Renal cortical epithelial cell (primary cell): ENCODE data around the gene TPSB2. TPM values are rescaled to one million over a fixed set of nuclear protein-coding genes. Genes with fewer than 3 reads are reported as not detected.
"Not testable (repeated sequence)": the region's sequence is repeated elsewhere in the genome, so short reads cannot be mapped to it uniquely, and the experiment has no call there.

Experiments
- DNase-seq: peaks from one replicate; pipeline ENCODE4 v3.0.0-alpha.2; 2011; ENCODE audit warnings: low read depth
- total RNA-seq: library from RNA; depleted of rRNA; stranded (reverse); fragments of >200 nt; gene quantifications from 2 replicates; pipeline ENCODE4 v1.2.3, GENCODE V29; 2014

The TPSB2 gene
- total RNA-seq, 1 donor from 2014 or later: not detected

DNA sequence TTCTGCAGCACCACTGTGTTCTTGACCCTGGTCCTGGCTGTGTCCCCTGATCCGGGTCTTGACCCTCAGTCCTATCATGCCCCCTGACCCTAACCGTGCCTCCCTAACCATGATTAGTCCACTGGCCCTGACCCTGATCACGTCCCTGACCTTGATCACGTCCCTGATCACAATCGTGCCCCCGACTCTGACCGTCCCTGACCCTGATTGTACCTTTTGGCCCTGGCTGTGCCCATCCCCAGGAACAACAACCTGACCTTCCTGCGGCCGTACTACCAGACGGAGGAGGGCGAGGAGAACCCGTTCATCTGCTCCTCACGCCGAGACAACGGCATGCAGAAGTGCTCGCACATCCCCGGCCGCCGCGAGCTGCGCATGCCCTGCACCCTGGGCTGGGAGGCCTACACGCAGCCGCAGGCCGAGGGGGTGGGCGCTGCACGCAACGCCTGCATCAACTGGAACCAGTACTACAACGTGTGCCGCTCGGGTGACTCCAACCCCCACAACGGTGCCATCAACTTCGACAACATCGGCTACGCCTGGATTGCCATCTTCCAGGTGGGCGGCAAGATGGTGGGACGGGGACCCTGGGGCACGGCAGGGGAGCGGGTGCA, 29.9 kb downstream of the TPSB2 start:
- no peak for DNase-seq

- DNase-seq: no peak
Observed at GRCh38 chr16:1199347-1200013, 30.5 kb downstream of the TPSB2 start.

- DNase-seq: not testable (repeated sequence)
Observed at GRCh38 chr16:1198671-1199346, 31.2 kb downstream of the TPSB2 start.

DNA sequence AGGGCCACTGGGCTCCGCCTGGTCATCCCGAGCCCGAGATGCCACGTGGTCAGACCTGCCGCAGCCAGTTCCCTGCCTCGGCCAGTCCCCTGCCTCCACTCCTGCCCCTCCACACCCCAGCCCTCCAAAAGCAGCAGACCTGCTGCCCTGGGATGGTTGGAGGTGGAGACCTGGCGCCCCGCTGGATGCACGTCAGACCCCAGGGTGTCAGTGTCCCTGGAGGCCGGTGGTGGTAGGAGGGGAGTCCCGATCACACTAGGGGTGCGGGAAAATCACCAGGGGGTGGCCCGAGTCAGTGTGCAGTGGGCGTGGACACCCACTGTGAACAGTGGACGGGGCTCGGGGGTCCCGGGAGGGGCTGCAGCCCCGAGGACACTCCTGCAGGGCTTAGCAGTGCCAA, 31.8 kb downstream of the TPSB2 start:
- DNase-seq: no peak

- no peak for DNase-seq
Observed at GRCh38 chr16:1197237-1197866, 32.6 kb downstream of the TPSB2 start.

DNA sequence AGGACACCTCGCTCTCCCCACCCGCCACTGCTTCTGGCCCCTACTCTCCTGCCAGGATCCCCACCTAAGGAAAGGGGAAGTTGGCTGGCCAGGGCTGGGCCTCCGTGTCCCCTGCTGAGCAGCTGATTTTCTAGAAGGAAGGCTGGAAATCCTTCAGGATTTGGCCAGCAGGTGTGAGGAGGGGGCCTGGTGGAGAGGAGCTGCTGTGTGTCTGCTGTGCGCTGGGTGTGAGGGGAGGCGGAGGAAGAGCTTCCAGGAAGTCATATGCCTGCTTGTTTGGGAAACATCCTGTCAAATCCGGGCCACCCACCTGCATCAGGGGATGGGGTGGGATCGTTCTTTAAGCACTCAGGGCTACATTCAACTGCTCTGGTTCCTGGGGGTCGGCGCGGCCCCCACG, 33.5 kb downstream of the TPSB2 start:
- no peak for DNase-seq

DNA sequence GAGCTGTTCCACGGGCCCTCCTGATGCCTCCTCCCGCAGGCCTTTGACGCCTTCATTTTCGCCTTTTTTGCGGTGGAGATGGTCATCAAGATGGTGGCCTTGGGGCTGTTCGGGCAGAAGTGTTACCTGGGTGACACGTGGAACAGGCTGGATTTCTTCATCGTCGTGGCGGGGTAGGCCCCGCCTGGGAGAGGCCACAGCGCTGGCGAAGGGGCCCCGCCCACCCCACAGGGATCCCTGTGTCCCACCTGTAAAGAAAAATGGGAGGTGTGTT, 34.7 kb downstream of the TPSB2 start:
- DNase-seq: no peak

GRCh38 chr16:1194665-1195392, 35.2 kb downstream of the TPSB2 start:
- no peak for DNase-seq

GRCh38 chr16:1193825-1194581, 36.0 kb downstream of the TPSB2 start:
- DNase-seq: no peak

- DNase-seq: peak; percentile 49
Observed at GRCh38 chr16:1193143-1193824, 36.7 kb downstream of the TPSB2 start.

GRCh38 chr16:1192384-1193073, 37.5 kb downstream of the TPSB2 start:
- DNase-seq: no peak

- DNase-seq: not testable (repeated sequence)
Observed at GRCh38 chr16:1190789-1191188, 39.2 kb downstream of the TPSB2 start.

DNA sequence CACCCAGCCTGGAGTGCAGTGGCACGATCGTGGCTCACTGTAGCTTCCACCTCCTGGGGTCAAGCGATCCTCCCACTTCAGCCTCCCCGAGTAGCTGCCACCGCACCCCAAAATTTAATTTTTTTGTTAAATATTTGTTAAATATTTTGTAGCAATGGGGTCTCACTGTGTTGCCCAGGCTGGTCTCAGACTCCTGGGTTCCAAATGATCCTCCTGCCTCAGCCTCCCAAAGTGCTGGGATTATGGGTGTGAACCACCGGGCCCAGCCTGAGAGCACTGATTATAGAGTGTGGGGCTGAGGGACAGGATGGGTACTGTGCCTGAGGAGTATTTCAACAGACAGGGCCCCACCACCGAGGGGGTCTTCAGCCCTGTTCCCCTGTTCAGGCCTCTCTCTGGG, 40.5 kb downstream of the TPSB2 start:
- DNase-seq: no peak

GRCh38 chr16:1188432-1189189, 41.4 kb downstream of the TPSB2 start:
- DNase-seq: no peak

DNA sequence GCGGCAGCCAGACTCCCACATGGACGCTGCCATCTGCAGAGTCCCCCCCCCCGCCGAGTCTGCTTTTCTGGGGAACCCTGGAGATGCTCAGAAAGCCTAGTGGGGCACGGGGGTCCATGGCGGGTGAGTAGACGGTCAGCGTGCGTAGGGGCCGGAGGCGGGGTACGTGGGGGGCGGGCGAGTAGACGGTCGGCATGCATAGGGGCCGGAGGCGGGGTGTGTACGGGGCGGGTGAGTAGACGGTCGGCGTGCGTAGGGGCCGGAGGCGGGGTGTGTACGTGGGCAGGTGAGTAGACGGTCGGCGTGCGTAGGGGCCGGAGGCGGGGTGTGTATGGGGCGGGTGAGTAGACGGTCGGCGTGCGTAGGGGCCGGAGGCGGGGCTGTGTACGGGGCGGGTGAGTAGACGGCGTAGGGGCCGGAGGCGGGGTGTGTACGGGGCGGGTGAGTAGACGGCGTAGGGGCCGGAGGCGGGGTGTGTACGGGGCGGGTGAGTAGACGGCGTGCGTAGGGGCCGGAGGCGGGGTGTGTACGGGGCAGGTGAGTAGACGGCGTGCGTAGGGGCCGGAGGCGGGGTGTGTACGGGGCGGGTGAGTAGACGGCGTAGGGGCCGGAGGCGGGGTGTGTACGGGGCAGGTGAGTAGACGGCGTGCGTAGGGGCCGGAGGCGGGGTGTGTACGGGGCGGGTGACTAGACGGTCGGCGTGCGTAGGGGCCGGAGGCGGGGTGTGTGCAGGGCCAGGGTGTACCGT, 44.4 kb downstream of the TPSB2 start:
- not testable (repeated sequence) for DNase-seq

- DNase-seq: no peak
Observed at GRCh38 chr16:1184980-1185379, 45.0 kb downstream of the TPSB2 start.

- peak; percentile 40 for DNase-seq
Observed at GRCh38 chr16:1184156-1184868, 45.7 kb downstream of the TPSB2 start.
